CD4-positive, alpha-beta memory T cell (primary cell): Measurements from ENCODE around the gene TBX21. TPM values are rescaled to one million over a fixed set of nuclear protein-coding genes. Genes with fewer than 3 reads are reported as not detected.

Experiments
- CTCF ChIA-PET: fragments of 350-600 bp; sonication (Branson Sonifier 250); formaldehyde crosslinking; loops from one replicate; lab custom pipeline; 2021; ENCODE audit warnings: inconsistent platforms; ENCODE audit not compliant: partially characterized antibody; lab: Charles Lee
- POLR2A ChIA-PET: fragments of 350-600 bp; sonication (Branson Sonifier 250); formaldehyde crosslinking; loops from one replicate; lab custom pipeline; 2021; ENCODE audit not compliant: partially characterized antibody; lab: Charles Lee
- DNase-seq, 5 donors: peaks; one replicate each; pipeline versions ENCODE4 v3.0.0 to v3.0.0-alpha.2; 2020 to 2022; ENCODE audit warnings: mixed read lengths in 1 of 5
- H3K27ac ChIP-seq: one replicate; pipeline ENCODE4 v1.7.0; 2013; ENCODE audit warnings: low read depth, low read length
- H3K27me3 ChIP-seq: 2 replicates; pipeline ENCODE4 v1.7.0; 2013; ENCODE audit warnings: mild to moderate bottlenecking, low read length, moderate library complexity; ENCODE audit not compliant: insufficient read depth
- H3K36me3 ChIP-seq: 2 replicates; pipeline ENCODE4 v1.7.0; 2013; ENCODE audit warnings: mild to moderate bottlenecking, low read length, moderate library complexity; ENCODE audit not compliant: insufficient read depth
- H3K4me1 ChIP-seq: 2 replicates; pipeline ENCODE4 v1.7.0; 2013; ENCODE audit warnings: mild to moderate bottlenecking, low read length, moderate library complexity; ENCODE audit not compliant: insufficient read depth
- H3K4me3 ChIP-seq, 2 donors: one replicate each; pipeline ENCODE4 v1.7.0; 2013; ENCODE audit warnings: low read length in 2 of 2, mild to moderate bottlenecking in 1 of 2
- H3K9me3 ChIP-seq, 2 donors: one replicate each; pipeline ENCODE4 v1.7.0; 2013; ENCODE audit warnings: low read length in 2 of 2, control low read depth in 1 of 2; ENCODE audit not compliant: control insufficient read depth in 1 of 2
- H3K27ac Mint-ChIP-seq, 7 donors: one replicate each; pipeline ENCODE4 v1.8.0; 2020 to 2021; ENCODE audit warnings: mixed read lengths in 7 of 7, mild to moderate bottlenecking in 6 of 7, inconsistent platforms in 3 of 7, moderate library complexity in 3 of 7
- H3K27me3 Mint-ChIP-seq, 2 donors: one replicate each; pipeline ENCODE4 v1.8.0; 2020 to 2021; ENCODE audit warnings: mixed read lengths in 2 of 2
- H3K36me3 Mint-ChIP-seq, 2 donors: one replicate each; pipeline ENCODE4 v1.8.0; 2020 to 2021; ENCODE audit warnings: mixed read lengths in 2 of 2, inconsistent platforms in 1 of 2, mild to moderate bottlenecking in 1 of 2
- H3K4me1 Mint-ChIP-seq, 4 donors: one replicate each; pipeline ENCODE4 v1.8.0; 2020 to 2021; ENCODE audit warnings: mixed read lengths in 4 of 4, mild to moderate bottlenecking in 1 of 4
- H3K4me3 Mint-ChIP-seq, 8 donors: one replicate each; pipeline ENCODE4 v1.8.0; 2020 to 2021; ENCODE audit warnings: mixed read lengths in 8 of 8, mild to moderate bottlenecking in 7 of 8, moderate library complexity in 6 of 8, inconsistent platforms in 3 of 8
- H3K9me3 Mint-ChIP-seq, 8 donors: one replicate each; pipeline ENCODE4 v1.8.0; 2020 to 2021; ENCODE audit warnings: mixed read lengths in 8 of 8, mild to moderate bottlenecking in 5 of 8, inconsistent platforms in 3 of 8, moderate library complexity in 1 of 8
- intact Hi-C: fragments of 100-400 bp; cut with micrococcal nuclease; formaldehyde crosslinking; loops from one replicate; pipeline ENCODE4 v1.15.1; 2023
- polyA plus RNA-seq, 2 donors: library from polyadenylated mRNA; unstranded; fragments of 300-500 nt; fragmentation: Illumina TruSeq; gene quantifications; one replicate each; pipeline ENCODE4 v1.2.3, GENCODE V29; 2021
- total RNA-seq, 2 experiments: library from RNA; stranded (reverse); gene quantifications; one replicate each; pipeline ENCODE4 v1.2.3, GENCODE V29; 2021

TBX21 gene
- total and polyA plus RNA-seq, 4 experiments from 2014 or later, result 6.8 to 17.9 (median 13.6) TPM

GRCh38 chr17:47726796-47727703 lies 6.0 kb upstream of the TBX21 start:
- H3K9me3 Mint-ChIP-seq, result no peaks in the 10 kb centered on the region
- DNase-seq, result no peak
- POLR2A ChIA-PET, result interaction anchor here (0.7 to 1.6 kb wide), 3 partner anchors 8 to 23 kb away, joined by 3 to 5 read pairs (median 4); no protein-coding TSS in a partner anchor

GRCh38 chr17:47727704-47728036 lies 5.4 kb upstream of the TBX21 start:
- Histone ChIP-seq H3K27me3 (no peaks in the 10 kb centered on the region), H3K27ac (no peak overlapping the region), H3K4me3 (no peak overlapping the region), H3K36me3 (no peaks in the 10 kb centered on the region), H3K4me1 (peaks cover 19% of the 10 kb centered on the region), H3K9me3 (no peaks in the 10 kb centered on the region)
- ChIA-PET POLR2A (interaction anchor here (1.1 kb wide), 1 partner anchor 22 kb away, joined by 3 read pairs; no protein-coding TSS in a partner anchor), CTCF (interaction anchor here (0.9 to 1.1 kb wide), 2 partner anchors 9 to 27 kb away, joined by 3 to 4 read pairs; no protein-coding TSS in a partner anchor)
- H3K36me3 Mint-ChIP-seq, result no peaks in the 10 kb centered on the region
- H3K27me3 Mint-ChIP-seq, result peaks cover 0 to 1% of the 10 kb centered on the region in 2 donors
- H3K27ac Mint-ChIP-seq, result no peak overlapping the region
- intact Hi-C loops, result no loop called here
- no peak overlapping the region for H3K4me3 Mint-ChIP-seq
- DNase-seq, result no peak
- H3K4me1 Mint-ChIP-seq, result peaks cover 14 to 74% (median 34%) of the 10 kb centered on the region in 4 donors
- no peaks in the 10 kb centered on the region for H3K9me3 Mint-ChIP-seq

More at GRCh38 chr17:47726796-47727703, 6.0 kb upstream of the TBX21 start:
- H3K36me3 Mint-ChIP-seq, result no peaks in the 10 kb centered on the region
- intact Hi-C loops, result no loop called here
- peaks cover 8 to 70% (median 31%) of the 10 kb centered on the region in 4 donors for H3K4me1 Mint-ChIP-seq
- H3K27ac ChIP-seq, result no peak overlapping the region
- no peaks in the 10 kb centered on the region for H3K9me3 ChIP-seq
- no peaks in the 10 kb centered on the region for H3K27me3 ChIP-seq
- peak overlapping the region in 2 of 7 donors; percentile 23 to 70 for H3K27ac Mint-ChIP-seq
- H3K36me3 ChIP-seq, result no peaks in the 10 kb centered on the region
- H3K4me3 ChIP-seq, result no peak overlapping the region
- CTCF ChIA-PET, result interaction anchor here (0.9 to 1.1 kb wide), 2 partner anchors 10 to 26 kb away, joined by 3 to 4 read pairs; no protein-coding TSS in a partner anchor
- H3K4me3 Mint-ChIP-seq, result peak overlapping the region in 3 of 8 donors; percentile 22 to 57 (median 29)
- H3K27me3 Mint-ChIP-seq, result peaks cover 0 to 1% of the 10 kb centered on the region in 2 donors
- H3K4me1 ChIP-seq, result peaks cover 17% of the 10 kb centered on the region

GRCh38 chr17:47728214-47728877 lies 4.7 kb upstream of the TBX21 start:
- H3K9me3 Mint-ChIP-seq, result no peaks in the 10 kb centered on the region
- ChIA-PET CTCF (interaction anchor here (0.9 to 1.1 kb wide), 2 partner anchors 8 to 27 kb away, joined by 3 to 4 read pairs; no protein-coding TSS in a partner anchor), POLR2A (interaction anchor here (0.9 to 1.1 kb wide), 3 partner anchors 9 to 21 kb away, joined by 3 to 5 read pairs (median 3); no protein-coding TSS in a partner anchor)
- peak overlapping the region in 1 of 7 donors; percentile 59 for H3K27ac Mint-ChIP-seq
- Histone ChIP-seq H3K4me3 (no peak overlapping the region), H3K9me3 (no peaks in the 10 kb centered on the region), H3K27ac (no peak overlapping the region), H3K36me3 (no peaks in the 10 kb centered on the region), H3K27me3 (no peaks in the 10 kb centered on the region), H3K4me1 (peaks cover 21% of the 10 kb centered on the region)
- H3K36me3 Mint-ChIP-seq, result no peaks in the 10 kb centered on the region
- intact Hi-C loops, result no loop called here
- peak overlapping the region in 1 of 8 donors; percentile 32 for H3K4me3 Mint-ChIP-seq
- no peak for DNase-seq
- H3K27me3 Mint-ChIP-seq, result peaks cover 0 to 1% of the 10 kb centered on the region in 2 donors
- peaks cover 16 to 78% (median 32%) of the 10 kb centered on the region in 4 donors for H3K4me1 Mint-ChIP-seq

- Mint-ChIP-seq H3K4me1 (peaks cover 19 to 85% (median 36%) of the 10 kb centered on the region in 4 donors), H3K27ac (peak overlapping the region in 2 of 7 donors; percentile 70 to 88), H3K4me3 (peak overlapping the region in 2 of 8 donors; percentile 25 to 41), H3K27me3 (peaks cover 0 to 1% of the 10 kb centered on the region in 2 donors), H3K36me3 (peaks cover 0 to 6% of the 10 kb centered on the region in 2 donors), H3K9me3 (no peaks in the 10 kb centered on the region)
- DNase-seq, result no peak
- ChIA-PET CTCF (interaction anchor here (2.0 kb wide), 1 partner anchor 10 kb away, joined by 7 read pairs; no protein-coding TSS in a partner anchor), POLR2A (interaction anchor here (2.0 kb wide), 1 partner anchor 11 kb away, joined by 8 read pairs; no protein-coding TSS in a partner anchor)
- H3K36me3 ChIP-seq, result no peaks in the 10 kb centered on the region
- H3K4me1 ChIP-seq, result peaks cover 21% of the 10 kb centered on the region
- no peaks in the 10 kb centered on the region for H3K9me3 ChIP-seq
- no peak overlapping the region for H3K27ac ChIP-seq
- intact Hi-C loops, result no loop called here
- H3K27me3 ChIP-seq, result no peaks in the 10 kb centered on the region
- H3K4me3 ChIP-seq, result no peak overlapping the region
Measured at GRCh38 chr17:47729476-47729875, 3.6 kb upstream of the TBX21 start.

- H3K27ac Mint-ChIP-seq, result peak overlapping the region in 2 of 7 donors; percentile 36 to 88
- no peaks in the 10 kb centered on the region for H3K27me3 ChIP-seq
- H3K27ac ChIP-seq, result no peak overlapping the region
- intact Hi-C loops, result no loop called here
- CTCF ChIA-PET, result interaction anchor here (0.7 to 3.9 kb wide), 6 partner anchors 9 to 34 kb away, joined by 3 to 62 read pairs (median 6); partner anchors contain the start of gene TBKBP1
- H3K4me3 Mint-ChIP-seq, result peak overlapping the region in 1 of 8 donors; percentile 49
- POLR2A ChIA-PET, result interaction anchor here (2.0 to 8.0 kb wide), 3 partner anchors 9 to 27 kb away, joined by 8 to 145 read pairs (median 22); no protein-coding TSS in a partner anchor
- no peaks in the 10 kb centered on the region for H3K36me3 ChIP-seq
- H3K27me3 Mint-ChIP-seq, result peaks cover 0 to 1% of the 10 kb centered on the region in 2 donors
- H3K9me3 ChIP-seq, result no peaks in the 10 kb centered on the region
- peaks cover 0 to 11% of the 10 kb centered on the region in 2 donors for H3K36me3 Mint-ChIP-seq
- no peaks in the 10 kb centered on the region for H3K9me3 Mint-ChIP-seq
- peaks cover 22% of the 10 kb centered on the region for H3K4me1 ChIP-seq
- peaks cover 21 to 89% (median 44%) of the 10 kb centered on the region in 4 donors for H3K4me1 Mint-ChIP-seq
- no peak overlapping the region for H3K4me3 ChIP-seq
- DNase-seq, result no peak
Measured at GRCh38 chr17:47730681-47731080, 2.4 kb upstream of the TBX21 start.

- H3K36me3 ChIP-seq, result no peaks in the 10 kb centered on the region
- Mint-ChIP-seq H3K9me3 (no peaks in the 10 kb centered on the region), H3K27ac (peak overlapping the region in 5 of 7 donors; percentile 4 to 88 (median 21)), H3K27me3 (peaks cover 0 to 1% of the 10 kb centered on the region in 2 donors), H3K4me1 (peaks cover 26 to 89% (median 44%) of the 10 kb centered on the region in 4 donors), H3K4me3 (peak overlapping the region in 3 of 8 donors; percentile 13 to 49 (median 20)), H3K36me3 (peaks cover 0 to 11% of the 10 kb centered on the region in 2 donors)
- intact Hi-C loops, result no loop called here
- H3K27me3 ChIP-seq, result no peaks in the 10 kb centered on the region
- DNase-seq, result no peak
- CTCF ChIA-PET, result interaction anchor here (0.7 to 3.9 kb wide), 8 partner anchors 9 to 100 kb away, joined by 3 to 62 read pairs (median 12); partner anchors contain the start of genes LRRC46, MRPL10 and TBKBP1
- POLR2A ChIA-PET, result interaction anchor here (2.8 to 8.0 kb wide), 4 partner anchors 9 to 81 kb away, joined by 22 to 145 read pairs (median 44); partner anchors contain the start of gene KPNB1
- H3K9me3 ChIP-seq, result no peaks in the 10 kb centered on the region
- H3K4me1 ChIP-seq, result peaks cover 30% of the 10 kb centered on the region
- no peak overlapping the region for H3K4me3 ChIP-seq
- no peak overlapping the region for H3K27ac ChIP-seq
Measured at GRCh38 chr17:47731396-47731795, 1.6 kb upstream of the TBX21 start.
